GM19035 (cell line): Measurements from ENCODE around the gene RBBP6.
"Not testable (repeated sequence)": the region's sequence is repeated elsewhere in the genome, so short reads cannot be mapped to it uniquely, and the experiment has no call there.

ENCODE experiments used
- ATAC-seq: cut with Tn5 transposase; IDR thresholded peaks from one replicate; pipeline ENCODE4 v1.9.1; 2021; ENCODE audit not compliant: unreplicated experiment

The RBBP6 gene

GRCh38 chr16:24562811-24563210 lies 23.4 kb downstream of the RBBP6 start:
- no peak for ATAC-seq

GRCh38 chr16:24568392-24568791 lies 29.0 kb downstream of the RBBP6 start:
- ATAC-seq, result no peak

- ATAC-seq, result no peak
Observed at GRCh38 chr16:24571096-24571495, 31.7 kb downstream of the RBBP6 start.

GRCh38 chr16:24572069-24572468 lies 32.7 kb downstream of the RBBP6 start:
- ATAC-seq, result no peak

GRCh38 chr16:24573141-24573540 lies 33.8 kb downstream of the RBBP6 start:
- no peak for ATAC-seq

GRCh38 chr16:24574515-24575485 lies 35.4 kb downstream of the RBBP6 start:
- not testable (repeated sequence) for ATAC-seq

- not testable (repeated sequence) for ATAC-seq
Observed at GRCh38 chr16:24575791-24576190, 36.4 kb downstream of the RBBP6 start.

GRCh38 chr16:24577167-24577566 lies 37.8 kb downstream of the RBBP6 start:
- no peak for ATAC-seq

- ATAC-seq, result no peak
Observed at GRCh38 chr16:24580665-24581064, 41.3 kb downstream of the RBBP6 start.

GRCh38 chr16:24583494-24583893 lies 44.1 kb downstream of the RBBP6 start:
- ATAC-seq, result no peak

- no peak for ATAC-seq
Observed at GRCh38 chr16:24589997-24590396, 50.6 kb downstream of the RBBP6 start.

GRCh38 chr16:24598777-24599437 lies 59.5 kb downstream of the RBBP6 start:
- ATAC-seq, result no peak

- ATAC-seq, result no peak
Observed at GRCh38 chr16:24609417-24609739, 70.0 kb downstream of the RBBP6 start.

- ATAC-seq, result no peak
Observed at GRCh38 chr16:24609740-24610415, 70.5 kb downstream of the RBBP6 start.

- no peak for ATAC-seq
Observed at GRCh38 chr16:24610416-24610755, 71.0 kb downstream of the RBBP6 start.

GRCh38 chr16:24611310-24611709 lies 71.9 kb downstream of the RBBP6 start:
- no peak for ATAC-seq

- ATAC-seq, result no peak
Observed at GRCh38 chr16:24612656-24613055, 73.3 kb downstream of the RBBP6 start.

GRCh38 chr16:24613267-24613666 lies 73.9 kb downstream of the RBBP6 start:
- ATAC-seq, result not testable (repeated sequence)

- no peak for ATAC-seq
Observed at GRCh38 chr16:24617502-24617901, 78.1 kb downstream of the RBBP6 start.
